ENCODE data around the gene NDUFC2.

NDUFC2 gene

DNA sequence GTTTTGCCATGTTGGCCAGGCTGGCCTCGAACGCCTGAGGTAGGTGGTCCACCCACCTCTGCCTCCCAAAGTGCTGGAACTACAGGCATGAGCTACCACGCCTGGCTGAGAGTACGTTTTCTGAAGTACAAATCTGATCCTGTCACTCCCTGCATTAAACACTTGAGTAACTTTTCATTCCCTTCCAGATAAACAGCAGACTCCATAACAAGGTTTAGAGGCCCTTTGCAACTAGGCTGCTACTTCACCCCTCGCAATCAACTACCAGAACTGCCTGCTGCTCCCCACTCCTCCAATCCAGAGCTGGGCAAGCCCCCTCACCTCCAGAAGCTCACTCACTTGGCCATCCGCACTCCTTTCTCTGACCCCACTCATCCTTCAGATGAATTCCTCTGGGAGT, 58.1 kb downstream of the NDUFC2 start:
- no peaks in the 10 kb centered on the region for H3K27me3 ChIP-seq (ENCODE audit: control insufficient read depth in 1 of 2, insufficient read depth in 2 of 2, low read length in 2 of 2)
- no peaks in the 10 kb centered on the region for H3K36me3 ChIP-seq (ENCODE audit: insufficient read depth, low read length)
- H3K9me3 ChIP-seq (ENCODE audit: low read length), result no peaks in the 10 kb centered on the region
- no peak overlapping the region for H3K9ac ChIP-seq (ENCODE audit: low read length)
- H3K4me3 ChIP-seq (ENCODE audit: low read depth in 1 of 2, low read length in 2 of 2), result no peak overlapping the region
- H3K4me1 ChIP-seq (ENCODE audit: insufficient read depth, low read length), result peaks cover 11% of the 10 kb centered on the region
- no peak overlapping the region for H3K27ac ChIP-seq (ENCODE audit: low read depth, low read length)

DNA sequence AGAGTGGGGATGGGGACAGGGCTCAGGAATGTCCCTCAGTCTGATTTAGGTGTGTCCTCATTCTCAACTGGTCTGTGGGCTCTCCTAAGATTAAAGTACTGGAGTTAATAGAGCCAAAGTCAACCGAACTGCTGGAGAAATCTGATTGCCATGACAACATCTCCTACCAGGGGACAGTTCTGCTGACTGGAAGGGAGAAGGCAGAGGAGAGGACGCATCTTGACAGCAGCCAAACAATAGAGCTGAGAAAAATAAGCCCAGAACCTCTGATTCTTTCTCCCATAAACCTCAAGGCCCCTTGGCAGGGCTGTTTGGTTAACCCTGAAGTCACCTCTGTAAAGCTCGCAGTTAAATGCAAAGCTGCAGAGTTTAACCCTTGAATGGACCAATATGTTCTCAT, 59.4 kb downstream of the NDUFC2 start:
- no peak overlapping the region for H3K27ac ChIP-seq (ENCODE audit: low read depth, low read length)
- H3K27me3 ChIP-seq (ENCODE audit: control insufficient read depth in 1 of 2, insufficient read depth in 2 of 2, low read length in 2 of 2), result no peaks in the 10 kb centered on the region
- H3K4me1 ChIP-seq (ENCODE audit: insufficient read depth, low read length), result peaks cover 11% of the 10 kb centered on the region
- H3K36me3 ChIP-seq (ENCODE audit: insufficient read depth, low read length), result no peaks in the 10 kb centered on the region
- no peak overlapping the region for H3K4me3 ChIP-seq (ENCODE audit: low read depth in 1 of 2, low read length in 2 of 2)
- no peak overlapping the region for H3K9ac ChIP-seq (ENCODE audit: low read length)
- no peaks in the 10 kb centered on the region for H3K9me3 ChIP-seq (ENCODE audit: low read length)

DNA sequence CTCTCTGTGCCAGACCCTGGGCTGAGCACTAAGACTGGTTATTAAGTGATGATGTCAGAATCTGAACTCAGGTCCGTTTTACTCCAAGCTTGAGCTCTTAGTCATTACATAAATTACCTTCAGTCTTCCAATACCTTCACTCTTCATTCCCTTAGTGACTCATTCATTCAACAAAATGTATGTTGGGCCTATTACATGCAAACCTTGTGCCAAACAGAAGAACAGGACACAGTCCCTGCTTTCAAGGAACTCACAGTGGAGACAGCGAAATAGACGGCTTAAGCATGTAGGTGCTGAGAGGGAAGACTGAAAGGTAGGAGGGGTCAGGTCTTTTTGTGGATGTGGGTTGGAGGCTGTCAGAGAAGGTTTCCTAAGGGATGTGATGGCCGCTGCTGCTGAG, 59.9 kb downstream of the NDUFC2 start:
- H3K9ac ChIP-seq (ENCODE audit: low read length), result no peak overlapping the region
- H3K9me3 ChIP-seq (ENCODE audit: low read length), result no peaks in the 10 kb centered on the region
- H3K27me3 ChIP-seq (ENCODE audit: control insufficient read depth in 1 of 2, insufficient read depth in 2 of 2, low read length in 2 of 2), result no peaks in the 10 kb centered on the region
- no peak overlapping the region for H3K4me3 ChIP-seq (ENCODE audit: low read depth in 1 of 2, low read length in 2 of 2)
- no peaks in the 10 kb centered on the region for H3K36me3 ChIP-seq (ENCODE audit: insufficient read depth, low read length)
- peaks cover 11% of the 10 kb centered on the region for H3K4me1 ChIP-seq (ENCODE audit: insufficient read depth, low read length)
- H3K27ac ChIP-seq (ENCODE audit: low read depth, low read length), result no peak overlapping the region
